Kidney (tissue), 22 donors: ENCODE data around the gene MAIP1. TPM values are rescaled to one million over a fixed set of nuclear protein-coding genes. Genes with fewer than 3 reads are reported as not detected.

Source experiments
- DNase-seq, 5 donors: peaks; one replicate each; pipeline ENCODE4 v3.0.0-alpha.2; 2013 to 2020
- FAIRE-seq: peaks from 2 replicates; lab custom pipeline; 2012; peaks lifted over from hg19 to GRCh38; lab: Jason Lieb, UNC
- H3K27ac ChIP-seq, 2 donors: one replicate each; pipeline ENCODE4 v1.7.0; 2013; ENCODE audit warnings: low read depth in 2 of 2, low read length in 2 of 2, inconsistent platforms in 1 of 2
- H3K27me3 ChIP-seq: one replicate; pipeline ENCODE4 v1.7.1; 2013; ENCODE audit warnings: low read length, inconsistent platforms; ENCODE audit not compliant: control insufficient read depth, insufficient read depth
- H3K36me3 ChIP-seq, 3 donors: one replicate each; pipeline versions ENCODE4 v1.7.0 to v1.7.1; 2013; ENCODE audit warnings: low read length in 3 of 3, control low read depth in 1 of 3, inconsistent platforms in 1 of 3; ENCODE audit not compliant: insufficient read depth in 3 of 3, control insufficient read depth in 2 of 3
- H3K4me1 ChIP-seq, 3 donors: one replicate each; pipeline versions ENCODE4 v1.7.0 to v1.7.1; 2013; ENCODE audit warnings: low read length in 3 of 3, inconsistent platforms in 1 of 3, low read depth in 1 of 3; ENCODE audit not compliant: control insufficient read depth in 2 of 3, insufficient read depth in 2 of 3
- H3K4me3 ChIP-seq, 3 donors: one replicate each; pipeline versions ENCODE4 v1.7.0 to v1.8.1; 2013; ENCODE audit warnings: low read length in 3 of 3, control low read depth in 1 of 3, inconsistent platforms in 1 of 3
- H3K9ac ChIP-seq, 3 donors: one replicate each; pipeline versions ENCODE4 v1.7.0 to v1.7.1; 2013; ENCODE audit warnings: low read length in 3 of 3, control low read depth in 1 of 3, inconsistent platforms in 1 of 3
- H3K9me3 ChIP-seq, 3 donors: one replicate each; pipeline versions ENCODE4 v1.7.0 to v1.7.1; 2013; ENCODE audit warnings: low read length in 3 of 3, control low read depth in 1 of 3, inconsistent platforms in 1 of 3; ENCODE audit not compliant: control insufficient read depth in 2 of 3, insufficient read depth in 1 of 3
- CTCF ChIP-seq: IDR thresholded peaks from 3 replicates; pipeline ENCODE4 v1.5.1; 2012; ENCODE audit warnings: mild to moderate bottlenecking, moderate library complexity, borderline replicate concordance; ENCODE audit not compliant: insufficient read depth; ENCODE audit errors: extremely low read depth
- intact Hi-C: fragments of 100-400 bp; cut with DNase I; formaldehyde crosslinking; loops from one replicate; pipeline ENCODE4 v1.11.1; 2022
- long read RNA-seq, 10 donors: library from polyadenylated mRNA in 1 of 10; unstranded in 1 of 10; transcript quantifications; one replicate each; pipeline ENCODE4 v2.0.0 and lab custom pipeline, GENCODE V29; 2021 to 2026
- polyA plus RNA-seq: library from polyadenylated mRNA; stranded (reverse); fragments of 350-450 nt; fragmentation: Illumina TruSeq; extraction: RNeasy Lipid Tissue Mini Kit (QIAGEN cat#74804); gene quantifications from one replicate; pipeline ENCODE4 v1.2.3, GENCODE V29; 2014; ENCODE audit warnings: low read depth, low replicate concordance; ENCODE audit not compliant: insufficient read depth
- total RNA-seq: library from RNA; stranded (reverse); fragmentation: NEBNext Ultra II Directional; extraction: Animal tissue kit (Norgen Biotek cat#: 25700); gene quantifications from one replicate; pipeline ENCODE4 v1.2.1, GENCODE V29; 2021
- donor health status: control.
- donor health status: control.
- donor health status: control.
- donor health status: control.
- donor health status: control.
- donor health status: DM: yes; HTN: yes; CAD: no.
- donor health status: Normal renal cell carcinoma (clear cell type).

MAIP1 gene
- 16.0 TPM for total RNA-seq
- 43.1 TPM for polyA plus RNA-seq
- long read RNA-seq, donor 1, transcript MAIP1-202 (5 exons, 1,386 nt): major isoform, 11 of 11 reads
- long read RNA-seq, donor 1, partial matches to known transcripts: 0 of 11 reads
- long read RNA-seq, donor 1, other reads (novel, unspliced or antisense): 0 of 11 reads
- long read RNA-seq, donor 2, transcript MAIP1-202 (5 exons, 1,386 nt): major isoform, 8 of 8 reads
- long read RNA-seq, donor 2, partial matches to known transcripts: 0 of 8 reads
- long read RNA-seq, donor 2, other reads (novel, unspliced or antisense): 0 of 8 reads
- long read RNA-seq, donor 3, transcript MAIP1-202 (5 exons, 1,386 nt): major isoform, 10 of 10 reads
- long read RNA-seq, donor 3, partial matches to known transcripts: 0 of 10 reads
- long read RNA-seq, donor 3, other reads (novel, unspliced or antisense): 0 of 10 reads
- long read RNA-seq, donor 4, transcript MAIP1-202 (5 exons, 1,386 nt): major isoform, 6 of 6 reads
- long read RNA-seq, donor 4, partial matches to known transcripts: 0 of 6 reads
- long read RNA-seq, donor 4, other reads (novel, unspliced or antisense): 0 of 6 reads
- long read RNA-seq, donor 5, partial matches to known transcripts: 0 of 1 reads
- long read RNA-seq, donor 5, other reads (novel, unspliced or antisense): 0 of 1 reads
- long read RNA-seq, donor 6, transcript MAIP1-202 (5 exons, 1,386 nt): major isoform, 19 of 24 reads
- long read RNA-seq, donor 6, partial matches to known transcripts: 5 of 24 reads
- long read RNA-seq, donor 6, other reads (novel, unspliced or antisense): 0 of 24 reads
- long read RNA-seq, donor 7, transcript MAIP1-202 (5 exons, 1,386 nt): major isoform, 14 of 16 reads
- long read RNA-seq, donor 7, partial matches to known transcripts: 0 of 16 reads
- long read RNA-seq, donor 7, other reads (novel, unspliced or antisense): 2 of 16 reads
- long read RNA-seq, donor 8, transcript MAIP1-202 (5 exons, 1,386 nt): major isoform, 7 of 7 reads
- long read RNA-seq, donor 8, partial matches to known transcripts: 0 of 7 reads
- long read RNA-seq, donor 8, other reads (novel, unspliced or antisense): 0 of 7 reads
- long read RNA-seq, donor 9, partial matches to known transcripts: 0 of 1 reads
- long read RNA-seq, donor 9, other reads (novel, unspliced or antisense): 0 of 1 reads
- long read RNA-seq, donor 10, transcript MAIP1-202 (5 exons, 1,386 nt): major isoform, 8 of 8 reads
- long read RNA-seq, donor 10, partial matches to known transcripts: 0 of 8 reads
- long read RNA-seq, donor 10, other reads (novel, unspliced or antisense): 0 of 8 reads

DNA sequence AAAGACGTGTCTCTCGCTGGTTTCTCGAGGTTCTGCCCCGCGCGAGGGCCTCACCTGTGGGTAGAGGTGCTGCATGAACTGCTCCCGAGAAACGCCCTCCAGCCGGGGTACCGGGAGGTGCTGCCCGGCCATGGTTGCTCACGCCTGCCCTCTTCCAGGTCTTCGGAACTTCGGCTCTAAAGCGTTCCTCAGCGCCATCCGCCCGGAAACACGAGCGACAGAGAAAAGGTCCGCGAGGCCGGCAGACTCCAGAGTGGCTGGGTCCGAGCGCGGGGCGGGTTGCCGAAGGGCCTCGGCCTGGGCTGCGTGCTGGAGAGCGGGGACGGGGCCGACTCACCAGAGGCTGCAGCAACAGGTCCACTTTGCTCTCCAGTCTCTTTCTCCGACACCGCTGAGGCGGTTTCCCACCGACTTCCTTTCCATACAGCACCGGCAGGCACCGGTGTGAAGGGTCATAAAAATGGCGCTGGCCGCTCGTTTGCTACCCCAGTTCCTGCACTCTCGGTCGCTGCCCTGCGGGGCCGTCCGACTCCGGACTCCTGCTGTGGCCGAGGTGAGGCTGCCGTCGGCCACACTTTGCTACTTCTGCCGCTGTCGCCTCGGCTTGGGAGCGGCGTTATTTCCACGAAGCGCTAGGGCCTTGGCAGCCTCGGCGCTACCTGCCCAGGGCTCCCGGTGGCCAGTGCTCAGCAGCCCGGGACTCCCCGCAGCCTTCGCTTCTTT is at the start of gene MAIP1, which contains the start of gene TYW5:
MAIP1 (plus strand) TSS at position 244 of the 723 bp plus-strand sequence; CDS start at position 461, 217 bp downstream.
TYW5 (minus strand) TSS at position 153 of the 723 bp plus-strand sequence; CDS start at position 132, 21 bp downstream.
- peak; percentile 21 for TF ChIP-seq CTCF
- H3K9ac ChIP-seq: peak within 1 kb of the TSS; percentile 88 to 97 (median 90)
- no peaks in the 10 kb centered on the region for H3K27me3 ChIP-seq
- DNase-seq: peak; percentile 89 to 93 (median 92)
- no peaks in the 10 kb centered on the region for H3K9me3 ChIP-seq
- peak within 1 kb of the TSS; percentile 90 to 93 for H3K27ac ChIP-seq
- H3K36me3 ChIP-seq: peaks cover 0 to 18% (median 6%) of the 10 kb centered on the region in 3 donors
- intact Hi-C loops: no loop called here
- H3K4me1 ChIP-seq: peaks cover 0 to 9% (median 0%) of the 10 kb centered on the region in 3 donors
- peak within 1 kb of the TSS; percentile 94 to 100 (median 94) for H3K4me3 ChIP-seq
- FAIRE-seq: no peak

- H3K36me3 ChIP-seq: no peaks in the 10 kb centered on the region
- H3K27me3 ChIP-seq: no peaks in the 10 kb centered on the region
- intact Hi-C loops: no loop called here
- DNase-seq (no peak), FAIRE-seq (no peak)
- no peak overlapping the region for H3K27ac ChIP-seq
- no peak overlapping the region for H3K4me3 ChIP-seq
- TF ChIP-seq CTCF: no peak
- H3K9me3 ChIP-seq: no peaks in the 10 kb centered on the region
- peaks cover 0 to 4% (median 3%) of the 10 kb centered on the region in 3 donors for H3K4me1 ChIP-seq
- no peak overlapping the region for H3K9ac ChIP-seq
Observed at GRCh38 chr2:199907008-199907714, 48.2 kb upstream of the MAIP1 start.
